ENCODE results near the gene DHRS7B.
A peak's percentile ranks its signal among the peaks of the same experiment; 100 is the strongest.
"Not testable (repeated sequence)": the region's sequence is repeated elsewhere in the genome, so short reads cannot be mapped to it uniquely, and the experiment has no call there.

Gene DHRS7B

GRCh38 chr17:21126645-21127508 lies at the start of gene DHRS7B:
DHRS7B (plus strand) TSS chr17:21126964; CDS start chr17:21126972, 8 bp downstream.
- peak; percentile 96 for DNase-seq (ENCODE audit: low read depth in 2 of 2, low spot score in 1 of 2)

- DNase-seq (ENCODE audit: low read depth in 2 of 2, low spot score in 1 of 2) = no peak
Observed at GRCh38 chr17:21077281-21077680, 49.5 kb upstream of the DHRS7B start.

GRCh38 chr17:21078016-21078780 lies 48.6 kb upstream of the DHRS7B start:
- no peak for DNase-seq (ENCODE audit: low read depth in 2 of 2, low spot score in 1 of 2)

- DNase-seq (ENCODE audit: low read depth in 2 of 2, low spot score in 1 of 2) = no peak
Observed at GRCh38 chr17:21079196-21079595, 47.6 kb upstream of the DHRS7B start.

GRCh38 chr17:21082001-21082436 lies 44.7 kb upstream of the DHRS7B start:
- DNase-seq (ENCODE audit: low read depth in 2 of 2, low spot score in 1 of 2) = no peak

GRCh38 chr17:21085280-21085679 lies 41.5 kb upstream of the DHRS7B start:
- not testable (repeated sequence) for DNase-seq (ENCODE audit: low read depth in 2 of 2, low spot score in 1 of 2)

- DNase-seq (ENCODE audit: low read depth in 2 of 2, low spot score in 1 of 2) = no peak
Observed at GRCh38 chr17:21085707-21086106, 41.1 kb upstream of the DHRS7B start.

GRCh38 chr17:21089145-21089544 lies 37.6 kb upstream of the DHRS7B start:
- DNase-seq (ENCODE audit: low read depth in 2 of 2, low spot score in 1 of 2) = no peak

- no peak for DNase-seq (ENCODE audit: low read depth in 2 of 2, low spot score in 1 of 2)
Observed at GRCh38 chr17:21089933-21090901, 36.5 kb upstream of the DHRS7B start.

- DNase-seq (ENCODE audit: low read depth in 2 of 2, low spot score in 1 of 2) = no peak
Observed at GRCh38 chr17:21090902-21091618, 35.7 kb upstream of the DHRS7B start.

GRCh38 chr17:21094298-21094704 lies 32.5 kb upstream of the DHRS7B start:
- no peak for DNase-seq (ENCODE audit: low read depth in 2 of 2, low spot score in 1 of 2)

GRCh38 chr17:21095735-21096134 lies 31.0 kb upstream of the DHRS7B start:
- no peak for DNase-seq (ENCODE audit: low read depth in 2 of 2, low spot score in 1 of 2)

GRCh38 chr17:21096874-21097273 lies 29.9 kb upstream of the DHRS7B start:
- no peak for DNase-seq (ENCODE audit: low read depth in 2 of 2, low spot score in 1 of 2)

- DNase-seq (ENCODE audit: low read depth in 2 of 2, low spot score in 1 of 2) = peak in 1 of 2 donors; percentile 19
Observed at GRCh38 chr17:21098934-21099689, 27.7 kb upstream of the DHRS7B start.

- no peak for DNase-seq (ENCODE audit: low read depth in 2 of 2, low spot score in 1 of 2)
Observed at GRCh38 chr17:21100636-21101035, 26.1 kb upstream of the DHRS7B start.

GRCh38 chr17:21104608-21105007 lies 22.2 kb upstream of the DHRS7B start:
- DNase-seq (ENCODE audit: low read depth in 2 of 2, low spot score in 1 of 2) = no peak

- no peak for DNase-seq (ENCODE audit: low read depth in 2 of 2, low spot score in 1 of 2)
Observed at GRCh38 chr17:21105064-21105894, 21.5 kb upstream of the DHRS7B start.

- no peak for DNase-seq (ENCODE audit: low read depth in 2 of 2, low spot score in 1 of 2)
Observed at GRCh38 chr17:21106316-21106715, 20.4 kb upstream of the DHRS7B start.
